IMR-90 (cell line): ENCODE measurements around the gene PKP3. TPM values are rescaled to one million over a fixed set of nuclear protein-coding genes. Genes with fewer than 3 reads are reported as not detected.

Experiments
- ATAC-seq: fragments of 200-7000 bp; cut with Tn5 transposase; 2 replicates; pipeline ENCODE4 v1.9.1; 2020; ENCODE audit warnings: low read depth, mild to moderate bottlenecking, moderate library complexity
- BruUV-seq: library from RNA; stranded (reverse); fragments of 400-500 nt; replicated peaks from 2 replicates; lab custom pipeline; 2021; lab: Mats Ljungman, UMichigan
- CTCF ChIA-PET: fragments of 300-600 bp; formaldehyde crosslinking; extraction: SDS; loops from one replicate; lab custom pipeline; 2021; ENCODE audit warnings: antibody characterized with exemption; lab: Yijun Ruan, JAX
- POLR2A ChIA-PET: fragments of 300-600 bp; sonication (Branson Sonifier 250); formaldehyde crosslinking; loops from one replicate; lab custom pipeline; 2022; ENCODE audit warnings: antibody characterized with exemption; ENCODE audit not compliant: unreplicated experiment; lab: Charles Lee
- DNase-seq: peaks from one replicate; pipeline ENCODE4 v3.0.0; 2013
- H2AFZ ChIP-seq: replicated peaks from 2 replicates; pipeline ENCODE3; 2013; ENCODE audit warnings: low read length, mild to moderate bottlenecking; ENCODE audit not compliant: poor library complexity
- H2AK5ac ChIP-seq: 2 replicates; pipeline ENCODE4 v1.6.1; 2013; ENCODE audit warnings: low read depth, low read length, inconsistent platforms
- H2AK9ac ChIP-seq: replicated peaks from 2 replicates; pipeline ENCODE3; 2013; ENCODE audit warnings: mild to moderate bottlenecking, low read depth, low read length, moderate library complexity; ENCODE audit not compliant: poor library complexity
- H2BK120ac ChIP-seq: 2 replicates; pipeline ENCODE4 v1.6.1; 2013; ENCODE audit warnings: low read depth, low read length, inconsistent platforms
- H2BK15ac ChIP-seq: 3 replicates; pipeline ENCODE4 v1.6.1; 2013; ENCODE audit warnings: low read depth, low read length, inconsistent platforms
- H2BK20ac ChIP-seq: 2 replicates; pipeline ENCODE4 v1.6.1; 2013; ENCODE audit warnings: low read depth, mild to moderate bottlenecking, inconsistent platforms, low read length, moderate library complexity
- H2BK5ac ChIP-seq: 2 replicates; pipeline ENCODE4 v1.6.1; 2013; ENCODE audit warnings: mild to moderate bottlenecking, low read depth, low read length, inconsistent platforms; ENCODE audit not compliant: poor library complexity, severe bottlenecking
- H3K14ac ChIP-seq: replicated peaks from 2 replicates; pipeline ENCODE4 v1.6.1; 2013; ENCODE audit warnings: low read depth, low read length, inconsistent platforms
- H3K18ac ChIP-seq: 2 replicates; pipeline ENCODE4 v1.6.1; 2013; ENCODE audit warnings: low read depth, low read length, control low read depth
- H3K23ac ChIP-seq: 2 replicates; pipeline ENCODE4 v1.6.1; 2013; ENCODE audit warnings: low read depth, low read length, inconsistent platforms
- H3K27ac ChIP-seq: 2 replicates; pipeline ENCODE4 v1.5.1; 2013; ENCODE audit warnings: mild to moderate bottlenecking, control low read depth, low read length; ENCODE audit not compliant: insufficient read depth
- H3K27me3 ChIP-seq: 2 replicates; pipeline ENCODE4 v1.6.1; 2013; ENCODE audit warnings: low read length; ENCODE audit not compliant: control insufficient read depth, insufficient read depth
- H3K36me3 ChIP-seq: 2 replicates; pipeline ENCODE4 v1.6.1; 2013; ENCODE audit warnings: low read length, mixed read lengths; ENCODE audit not compliant: control insufficient read depth, insufficient read depth
- H3K4ac ChIP-seq: 2 replicates; pipeline ENCODE4 v1.6.1; 2013; ENCODE audit warnings: low read depth, low read length, inconsistent platforms
- H3K4me1 ChIP-seq: 2 replicates; pipeline ENCODE4 v1.6.1; 2013; ENCODE audit warnings: low read length, mixed read lengths; ENCODE audit not compliant: control insufficient read depth, insufficient read depth
- H3K4me2 ChIP-seq: 2 replicates; pipeline ENCODE4 v1.6.1; 2013; ENCODE audit warnings: low read depth, mild to moderate bottlenecking, control low read depth, low read length, moderate library complexity
- H3K4me3 ChIP-seq: 2 replicates; pipeline ENCODE4 v1.5.1; 2013; ENCODE audit warnings: low read depth, mild to moderate bottlenecking, control low read depth, low read length, moderate library complexity; ENCODE audit not compliant: insufficient read depth
- H3K56ac ChIP-seq: 2 replicates; pipeline ENCODE4 v1.6.1; 2013; ENCODE audit warnings: low read length, inconsistent platforms; ENCODE audit not compliant: insufficient read depth; ENCODE audit errors: extremely low read depth
- H3K79me1 ChIP-seq, 2 experiments: 2 replicates each; pipeline ENCODE4 v1.6.1; 2013; ENCODE audit warnings: low read length in 2 of 2, inconsistent platforms in 1 of 2, low read depth in 1 of 2
- H3K9ac ChIP-seq: 2 replicates; pipeline ENCODE4 v1.6.1; 2013; ENCODE audit warnings: low read depth, low read length, control low read depth
- H3K9me1 ChIP-seq: 2 replicates; pipeline ENCODE4 v1.6.1; 2013; ENCODE audit warnings: low read length, inconsistent platforms; ENCODE audit not compliant: insufficient read depth
- H3K9me3 ChIP-seq: 2 replicates; pipeline ENCODE4 v1.6.1; 2013; ENCODE audit warnings: low read length; ENCODE audit not compliant: control insufficient read depth, insufficient read depth
- H4K20me1 ChIP-seq: 2 replicates; pipeline ENCODE4 v1.6.1; 2013; ENCODE audit warnings: low read length, inconsistent platforms; ENCODE audit not compliant: insufficient read depth
- H4K5ac ChIP-seq: 2 replicates; pipeline ENCODE4 v1.6.1; 2013; ENCODE audit warnings: mild to moderate bottlenecking, low read depth, low read length, control low read depth
- H4K8ac ChIP-seq, 2 experiments: 2 replicates each; pipeline ENCODE4 v1.6.1; 2013; ENCODE audit warnings: low read depth in 2 of 2, low read length in 2 of 2, control low read depth in 1 of 2, inconsistent platforms in 1 of 2
- H4K91ac ChIP-seq: 2 replicates; pipeline ENCODE4 v1.6.1; 2013; ENCODE audit warnings: low read depth, low read length, inconsistent platforms; ENCODE audit not compliant: insufficient read depth
- BHLHE40 ChIP-seq: fragments of 150-350 bp; IDR thresholded peaks from 2 replicates; pipeline ENCODE4 v1.6.1; 2016; ENCODE audit warnings: mild to moderate bottlenecking, low read depth, low read length
- CEBPB ChIP-seq: IDR thresholded peaks from 2 replicates; pipeline ENCODE4 v1.6.1; 2012; ENCODE audit warnings: low read depth, low read length, improper control_type of control experiment
- CHD1 ChIP-seq: IDR thresholded peaks from 2 replicates; pipeline ENCODE4 v1.6.1; 2012; ENCODE audit warnings: low read depth, low read length, improper control_type of control experiment
- ELK1 ChIP-seq: fragments of 150-350 bp; IDR thresholded peaks from 2 replicates; pipeline ENCODE4 v1.6.1; 2016; ENCODE audit warnings: low read depth, mild to moderate bottlenecking, low read length, moderate library complexity, borderline replicate concordance
- FOS ChIP-seq: fragments of 150-350 bp; IDR thresholded peaks from 2 replicates; pipeline ENCODE4 v1.6.1; 2016; ENCODE audit warnings: low read depth, low read length
- MAFK ChIP-seq: IDR thresholded peaks from 2 replicates; pipeline ENCODE4 v1.6.1; 2012; ENCODE audit warnings: low read depth, low read length, improper control_type of control experiment
- MAZ ChIP-seq: IDR thresholded peaks from 2 replicates; pipeline ENCODE4 v1.6.1; 2012; ENCODE audit warnings: low read depth, mild to moderate bottlenecking, low read length, improper control_type of control experiment, moderate library complexity, borderline replicate concordance
- MXI1 ChIP-seq: IDR thresholded peaks from 2 replicates; pipeline ENCODE4 v1.6.1; 2012; ENCODE audit warnings: low read depth, mild to moderate bottlenecking, low read length, moderate library complexity, borderline replicate concordance
- NFE2L2 ChIP-seq: fragments of 150-350 bp; IDR thresholded peaks from 2 replicates; pipeline ENCODE4 v1.6.1; 2016; ENCODE audit warnings: low read depth, mild to moderate bottlenecking, low read length
- POLR2A ChIP-seq: IDR thresholded peaks from 2 replicates; pipeline ENCODE4 v1.6.1; 2012; ENCODE audit warnings: mild to moderate bottlenecking, low read depth, low read length
- RAD21 ChIP-seq: IDR thresholded peaks from 2 replicates; pipeline ENCODE4 v1.6.1; 2012; ENCODE audit warnings: low read length, improper control_type of control experiment
- RCOR1 ChIP-seq: IDR thresholded peaks from 2 replicates; pipeline ENCODE4 v1.6.1; 2012; ENCODE audit warnings: mild to moderate bottlenecking, low read length, improper control_type of control experiment; ENCODE audit not compliant: insufficient replicate concordance
- RFX5 ChIP-seq: IDR thresholded peaks from 2 replicates; pipeline ENCODE4 v1.8.0; 2012; ENCODE audit warnings: low read depth, mild to moderate bottlenecking, low read length, moderate library complexity
- SMC3 ChIP-seq: fragments of 150-350 bp; IDR thresholded peaks from 2 replicates; pipeline ENCODE4 v1.6.1; 2016; ENCODE audit warnings: low read depth, mild to moderate bottlenecking, antibody characterized with exemption, low read length, moderate library complexity
- WGBS, 2 experiments: methylation state at CpG; one replicate each; pipeline versions ENCODE4 v1.1.5 to v1.1.7; 2013; ENCODE audit warnings: missing lambda C conversion rate in 2 of 2; ENCODE audit not compliant: insufficient read length in 1 of 2; ENCODE audit errors: extremely low coverage in 2 of 2; 5-methylcytosine and 5-hydroxymethylcytosine counted together
- dilution Hi-C: fragments of 300-500 bp; cut with HindIII; formaldehyde crosslinking; loops from one replicate; pipeline ENCODE4 v1.14.3; 2018; ENCODE audit warnings: low sequenced_read_pairs; ENCODE audit not compliant: unreplicated experiment
- in situ Hi-C: fragments of 300-500 bp; cut with MboI; formaldehyde crosslinking; loops from 3 replicates; pipeline ENCODE4 v1.14.3; 2019; ENCODE audit warnings: low sequenced_read_pairs, inconsistent platforms, mixed read lengths
- intact Hi-C: fragments of 100-400 bp; cut with micrococcal nuclease; formaldehyde crosslinking; loops from 2 replicates; pipeline ENCODE4 v1.10.0; 2022
- polyA plus RNA-seq, 3 experiments: library from polyadenylated mRNA; depleted of rRNA; stranded (reverse); fragments of >200 nt; gene quantifications; 2 replicates each; pipeline ENCODE4 v1.2.3, GENCODE V29; 2012; ENCODE audit warnings: low replicate concordance in 1 of 3
- total RNA-seq: library from RNA; depleted of rRNA; stranded (reverse); fragments of >200 nt; gene quantifications from 2 replicates; pipeline ENCODE4 v1.2.3, GENCODE V29; 2012
- TF ChIP-seq, protein P1 (sequence below): conservative IDR thresholded peaks from 2 replicates; pipeline ENCODE4 v1.5.1; 2012; ENCODE audit warnings: mild to moderate bottlenecking, low read depth, low read length, improper control_type of control experiment
- TF ChIP-seq, protein P2 (sequence below): fragments of 150-350 bp; IDR thresholded peaks from 2 replicates; pipeline ENCODE4 v1.6.1; 2017; ENCODE audit warnings: mild to moderate bottlenecking, antibody characterized with exemption, low read length, low read depth

PKP3 gene
- total and polyA plus RNA-seq, 2 of the 4 experiments (the other 2 are of a cell fraction): 1.5 to 2.2 TPM

DNA sequence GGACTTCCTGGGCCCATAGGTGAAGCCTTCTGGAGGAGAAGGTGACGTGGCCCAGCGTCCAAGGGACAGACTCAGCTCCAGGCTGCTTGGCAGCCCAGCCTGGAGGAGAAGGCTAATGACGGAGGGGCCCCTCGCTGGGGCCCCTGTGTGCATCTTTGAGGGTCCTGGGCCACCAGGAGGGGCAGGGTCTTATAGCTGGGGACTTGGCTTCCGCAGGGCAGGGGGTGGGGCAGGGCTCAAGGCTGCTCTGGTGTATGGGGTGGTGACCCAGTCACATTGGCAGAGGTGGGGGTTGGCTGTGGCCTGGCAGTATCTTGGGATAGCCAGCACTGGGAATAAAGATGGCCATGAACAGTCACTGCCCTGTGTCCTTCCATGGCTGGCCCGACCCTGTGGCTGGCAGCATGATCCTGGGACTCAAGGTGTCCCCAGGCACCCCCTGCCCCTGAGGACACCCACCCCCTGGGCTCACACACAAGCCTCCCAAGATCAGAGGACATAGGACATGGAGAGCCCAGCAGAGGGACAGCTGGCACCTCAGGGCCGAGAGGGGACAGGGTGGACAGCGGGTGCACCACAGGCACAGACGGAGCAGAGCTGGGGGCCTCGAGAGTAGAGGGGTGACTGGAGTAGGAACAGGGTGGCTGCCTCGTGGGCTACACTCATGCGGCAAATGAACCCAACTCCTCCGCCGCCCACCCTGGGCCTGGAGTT lies 10.7 kb downstream of the PKP3 start:
- Histone ChIP-seq H3K18ac (no peak overlapping the region), H3K36me3 (no peaks in the 10 kb centered on the region), H4K20me1 (no peaks in the 10 kb centered on the region), H3K4me1 (peaks cover 3% of the 10 kb centered on the region; the same call in 1 of the 2 replicates), H3K4ac (no peak overlapping the region), H3K9ac (no peak overlapping the region), H3K4me2 (no peak overlapping the region), H3K27ac (no peak overlapping the region), H3K27me3 (peaks cover 10% of the 10 kb centered on the region; the same call in 1 of the 2 replicates), H2BK15ac (no peak overlapping the region), H2AK5ac (no peak overlapping the region), H2AK9ac (no peak overlapping the region), H2BK120ac (no peak overlapping the region), H3K4me3 (no peak overlapping the region), H3K9me3 (peaks cover 2% of the 10 kb centered on the region; the same call in 1 of the 2 replicates), H2BK20ac (no peak overlapping the region), H3K56ac (no peak overlapping the region), H3K9me1 (no peaks in the 10 kb centered on the region), H3K14ac (no peak overlapping the region), H2BK5ac (no peak overlapping the region), H4K5ac (no peak overlapping the region), H4K8ac (no peak overlapping the region), H4K91ac (no peak overlapping the region), H2AFZ (no peak overlapping the region), H3K23ac (no peak overlapping the region), H3K79me1 (no peaks in the 10 kb centered on the region)
- dilution Hi-C loops: no loop called here
- WGBS, 2 experiments: 96% methylated on average over 4 of the region's 14 CpGs; no CpG with 5 or more reads in 1 of the 2 experiments
- TF ChIP-seq SMC3: no peak
- no peak for TF ChIP-seq MAZ
- no peak for TF ChIP-seq CHD1
- no peak for TF ChIP-seq RFX5
- TF ChIP-seq ELK1: no peak
- TF ChIP-seq RAD21: no peak
- TF ChIP-seq RCOR1: no peak
- TF ChIP-seq POLR2A: no peak
- TF ChIP-seq, protein P1, sequence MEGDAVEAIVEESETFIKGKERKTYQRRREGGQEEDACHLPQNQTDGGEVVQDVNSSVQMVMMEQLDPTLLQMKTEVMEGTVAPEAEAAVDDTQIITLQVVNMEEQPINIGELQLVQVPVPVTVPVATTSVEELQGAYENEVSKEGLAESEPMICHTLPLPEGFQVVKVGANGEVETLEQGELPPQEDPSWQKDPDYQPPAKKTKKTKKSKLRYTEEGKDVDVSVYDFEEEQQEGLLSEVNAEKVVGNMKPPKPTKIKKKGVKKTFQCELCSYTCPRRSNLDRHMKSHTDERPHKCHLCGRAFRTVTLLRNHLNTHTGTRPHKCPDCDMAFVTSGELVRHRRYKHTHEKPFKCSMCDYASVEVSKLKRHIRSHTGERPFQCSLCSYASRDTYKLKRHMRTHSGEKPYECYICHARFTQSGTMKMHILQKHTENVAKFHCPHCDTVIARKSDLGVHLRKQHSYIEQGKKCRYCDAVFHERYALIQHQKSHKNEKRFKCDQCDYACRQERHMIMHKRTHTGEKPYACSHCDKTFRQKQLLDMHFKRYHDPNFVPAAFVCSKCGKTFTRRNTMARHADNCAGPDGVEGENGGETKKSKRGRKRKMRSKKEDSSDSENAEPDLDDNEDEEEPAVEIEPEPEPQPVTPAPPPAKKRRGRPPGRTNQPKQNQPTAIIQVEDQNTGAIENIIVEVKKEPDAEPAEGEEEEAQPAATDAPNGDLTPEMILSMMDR: no peak
- no peak for TF ChIP-seq FOS
- no peak for TF ChIP-seq MXI1
- TF ChIP-seq, protein P2, sequence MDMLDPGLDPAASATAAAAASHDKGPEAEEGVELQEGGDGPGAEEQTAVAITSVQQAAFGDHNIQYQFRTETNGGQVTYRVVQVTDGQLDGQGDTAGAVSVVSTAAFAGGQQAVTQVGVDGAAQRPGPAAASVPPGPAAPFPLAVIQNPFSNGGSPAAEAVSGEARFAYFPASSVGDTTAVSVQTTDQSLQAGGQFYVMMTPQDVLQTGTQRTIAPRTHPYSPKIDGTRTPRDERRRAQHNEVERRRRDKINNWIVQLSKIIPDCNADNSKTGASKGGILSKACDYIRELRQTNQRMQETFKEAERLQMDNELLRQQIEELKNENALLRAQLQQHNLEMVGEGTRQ: no peak
- TF ChIP-seq MAFK: no peak
- no peak for TF ChIP-seq NFE2L2
- TF ChIP-seq BHLHE40: no peak
- no peak for TF ChIP-seq CEBPB
- intact Hi-C loops: no loop called here
- CTCF ChIA-PET: no interaction called here
- no peak for ATAC-seq
- in situ Hi-C loops: no loop called here
- BruUV-seq: no TSS peak
- POLR2A ChIA-PET: no interaction called here
- no peak for DNase-seq
